Measurements from ENCODE around the gene EXOC4.

GRCh38 chr7:133571076-133571475 is 318.2 kb downstream of the EXOC4 start:
- no peak for TF ChIP-seq GATA3 (IDR thresholded peaks at IDR 0.05; ENCODE audit: low read depth, low read length)
- no peak for TF ChIP-seq GATA2 (IDR thresholded peaks at IDR 0.05; ENCODE audit: low read depth, low read length)

Measured in SH-SY5Y (cell line).